K562 (cell line): ENCODE measurements around the gene CALM3. TPM values are rescaled to one million over a fixed set of nuclear protein-coding genes. Genes with fewer than 3 reads are reported as not detected.

ENCODE experiments used
- BCOR ChIP-seq: fragments of 450-650 bp; IDR thresholded peaks from 2 replicates; pipeline ENCODE4 v1.6.1; 2016
- CEBPG ChIP-seq, 3 experiments: fragments of 200-800 bp in 1 of 3; sonication (Bioruptor generic) in 1 of 3; sonication (generic) in 1 of 3; formaldehyde crosslinking in 1 of 3; IDR thresholded peaks in 2 of 3; conservative IDR thresholded peaks in 1 of 3; 2 replicates each; pipeline versions ENCODE4 v1.6.1 to v1.8.0; 2016 to 2022; ENCODE audit warnings: missing compliant biosample characterization in 2 of 3, missing genetic modification characterization in 2 of 3, mild to moderate bottlenecking in 1 of 3, missing genetic modification reagents in 1 of 3
- HDAC2 ChIP-seq: fragments of 450-650 bp; IDR thresholded peaks from 2 replicates; pipeline ENCODE4 v1.6.1; 2016; ENCODE audit warnings: mild to moderate bottlenecking
- KDM1A ChIP-seq, 2 experiments: fragments of 450-650 bp; IDR thresholded peaks; 2 replicates each; pipeline ENCODE4 v1.6.1; 2016; ENCODE audit warnings: mild to moderate bottlenecking in 2 of 2
- MAX ChIP-seq: sonication (generic); formaldehyde crosslinking; IDR thresholded peaks from 2 replicates; pipeline ENCODE4 v1.9.0; 2022; ENCODE audit warnings: mild to moderate bottlenecking, missing genetic modification reagents
- ZNF407 ChIP-seq: fragments of 450-650 bp; IDR thresholded peaks from 2 replicates; pipeline ENCODE4 v1.6.1; 2016; ENCODE audit warnings: low read depth
- ZNF511 ChIP-seq: sonication (generic); formaldehyde crosslinking; IDR thresholded peaks from 2 replicates; pipeline ENCODE4 v1.8.0; 2022; ENCODE audit warnings: mild to moderate bottlenecking, missing genetic modification reagents
- polyA plus RNA-seq, 8 experiments: library from polyadenylated mRNA; depleted of rRNA in 4 of 8; stranded (reverse) in 5 of 8; unstranded in 3 of 8; fragments of >200 nt; fragmentation: Nextera tagmentation in 2 of 8; fragmentation: Illumina TruSeq in 1 of 8; extraction: Ambion mirVana in 2 of 8; extraction: Trizol in 1 of 8; gene quantifications; 2 replicates each; pipeline versions ENCODE4 v1.2.1 to v1.2.3, GENCODE V29; 2011 to 2014; ENCODE audit warnings: inconsistent platforms in 1 of 8, missing spikeins in 1 of 8
- total RNA-seq, 7 experiments: library from RNA; depleted of rRNA in 6 of 7; stranded (reverse); fragments of >200 nt in 6 of 7; fragmentation: Illumina TruSeq in 2 of 7; extraction: Trizol in 2 of 7; gene quantifications; 2 replicates each; pipeline versions ENCODE4 v1.2.1 to v1.2.3, GENCODE V29; 2011 to 2021; ENCODE audit warnings: low replicate concordance in 1 of 7

CALM3 gene
- total and polyA plus RNA-seq, 9 of the 15 experiments (the other 6 are each of a cell fraction or from before 2014, with no cell fraction given): 34.6 to 350 (median 156) TPM

- TF ChIP-seq ZNF407 (no peak), BCOR (peak; percentile 58; the same call in 1 of the 2 replicates), KDM1A (IDR thresholded peaks at IDR 0.05) (0 out of 4 replicates have a peak, but pooled peaks of 1 of the 2 experiments have one; percentile 26), MAX (CRISPR knock-in tag) (0 out of 2 replicates have a peak, but pooled peaks have one; percentile 36), HDAC2 (peak; percentile 20; the same call in 1 of the 2 replicates), CEBPG (CRISPR knock-in tag; IDR thresholded peaks at IDR 0.05) (peak; percentile 19; the same call in 1 of the 2 replicates), CEBPG (tag; conservative IDR thresholded peaks at IDR 0.05 in 1 of 2, IDR thresholded peaks at IDR 0.05 in 1 of 2) (no peak), ZNF511 (CRISPR knock-in tag) (peak; percentile 43; the same call in 1 of the 2 replicates)
Observed at GRCh38 chr19:46630586-46631205, 29.6 kb downstream of the CALM3 start (continued).
